K562 (cell line): ENCODE measurements around the gene TCEA3. TPM values are rescaled to one million over a fixed set of nuclear protein-coding genes. Genes with fewer than 3 reads are reported as not detected.

ENCODE experiments used
- CBX3 ChIP-seq, 2 experiments: IDR thresholded peaks; 1 replicate in 1 of 2; 2 replicates in 1 of 2; pipeline ENCODE4 v1.6.1; 2012; ENCODE audit warnings: inconsistent platforms in 2 of 2, low read length in 2 of 2, borderline replicate concordance in 1 of 2, control low read depth in 1 of 2
- CHD4 ChIP-seq: fragments of 200-600 bp; sonication (generic); IDR thresholded peaks from 3 replicates; pipeline ENCODE4 v1.6.1; 2012; ENCODE audit warnings: low read depth, mild to moderate bottlenecking, mixed read lengths, low read length, inconsistent platforms; ENCODE audit not compliant: insufficient read depth, insufficient replicate concordance, poor library complexity, severe bottlenecking
- EHMT2 ChIP-seq: fragments of 450-650 bp; IDR thresholded peaks from 2 replicates; pipeline ENCODE4 v1.6.1; 2018; ENCODE audit warnings: antibody characterized with exemption
- HDAC1 ChIP-seq, 2 experiments: fragments of 450-650 bp; IDR thresholded peaks; 2 replicates each; pipeline ENCODE4 v1.6.1; 2016 to 2017; ENCODE audit warnings: inconsistent platforms in 1 of 2, mild to moderate bottlenecking in 1 of 2, moderate library complexity in 1 of 2
- JUND ChIP-seq, 2 experiments: IDR thresholded peaks; 2 replicates in 1 of 2; 3 replicates in 1 of 2; pipeline ENCODE4 v1.6.1; 2011; ENCODE audit warnings: borderline replicate concordance in 2 of 2, low read depth in 2 of 2, low read length in 2 of 2, improper control_type of control experiment in 1 of 2, missing biosample characterization in 1 of 2, missing genetic modification characterization in 1 of 2, missing genetic modification reagents in 1 of 2
- NONO ChIP-seq, 2 experiments: fragments of 200-400 bp in 1 of 2; fragments of 450-650 bp in 1 of 2; formaldehyde crosslinking in 1 of 2; IDR thresholded peaks; 2 replicates each; pipeline ENCODE4 v1.6.1; 2017; ENCODE audit warnings: low read depth in 2 of 2, mild to moderate bottlenecking in 2 of 2, moderate library complexity in 2 of 2, low read length in 1 of 2
- SNRNP70 ChIP-seq: fragments of 200-400 bp; formaldehyde crosslinking; optimal IDR thresholded peaks from 2 replicates; pipeline ENCODE3; 2017; ENCODE audit warnings: low read depth, low read length
- TAF1 ChIP-seq: IDR thresholded peaks from 2 replicates; pipeline ENCODE4 v1.6.1; 2011; ENCODE audit warnings: mild to moderate bottlenecking, low read length, moderate library complexity; ENCODE audit not compliant: insufficient read depth, control insufficient read depth, severe bottlenecking; ENCODE audit errors: extremely low read depth
- TRIM24 ChIP-seq, 2 experiments: fragments of 450-650 bp; IDR thresholded peaks; 2 replicates each; pipeline ENCODE4 v1.6.1; 2016
- ZBTB17 ChIP-seq: fragments of 450-650 bp; formaldehyde crosslinking; IDR thresholded peaks from 2 replicates; pipeline ENCODE4 v1.4.0; 2020; ENCODE audit warnings: mild to moderate bottlenecking
- ZNF121 ChIP-seq: sonication (generic); formaldehyde crosslinking; conservative IDR thresholded peaks from 2 replicates; pipeline ENCODE4 v1.8.0; 2022; ENCODE audit warnings: missing genetic modification reagents
- ZNF436 ChIP-seq: fragments of 250-450, 450-650 bp; sonication (Bioruptor Pico); formaldehyde crosslinking; IDR thresholded peaks from 2 replicates; pipeline ENCODE4 v1.7.0; 2020; ENCODE audit warnings: mild to moderate bottlenecking
- polyA plus RNA-seq, 8 experiments: library from polyadenylated mRNA; depleted of rRNA in 4 of 8; stranded (reverse) in 5 of 8; unstranded in 3 of 8; fragments of >200 nt; fragmentation: Nextera tagmentation in 2 of 8; fragmentation: Illumina TruSeq in 1 of 8; extraction: Ambion mirVana in 2 of 8; extraction: Trizol in 1 of 8; gene quantifications; 2 replicates each; pipeline versions ENCODE4 v1.2.1 to v1.2.3, GENCODE V29; 2011 to 2014; ENCODE audit warnings: inconsistent platforms in 1 of 8, missing spikeins in 1 of 8
- total RNA-seq, 7 experiments: library from RNA; depleted of rRNA in 6 of 7; stranded (reverse); fragments of >200 nt in 6 of 7; fragmentation: Illumina TruSeq in 2 of 7; extraction: Trizol in 2 of 7; gene quantifications; 2 replicates each; pipeline versions ENCODE4 v1.2.1 to v1.2.3, GENCODE V29; 2011 to 2021; ENCODE audit warnings: low replicate concordance in 1 of 7
- TF ChIP-seq, protein P1 (sequence below), 2 experiments: fragments of 150-350 bp in 1 of 2; IDR thresholded peaks; 2 replicates each; pipeline ENCODE4 v1.6.1; 2012 to 2016; ENCODE audit warnings: low read depth in 2 of 2, low read length in 2 of 2, mild to moderate bottlenecking in 1 of 2, moderate library complexity in 1 of 2
- TF ChIP-seq, protein P2 (sequence below): fragments of 200-800 bp; sonication (Bioruptor generic); IDR thresholded peaks from 2 replicates; pipeline ENCODE4 v1.6.1; 2017; ENCODE audit warnings: missing genetic modification characterization, missing compliant biosample characterization
- TF ChIP-seq, protein P3 (sequence below): fragments of 150-350 bp; conservative IDR thresholded peaks from 2 replicates; pipeline ENCODE4 v1.6.1; 2014; ENCODE audit warnings: low read length
- TF ChIP-seq, protein P4 (sequence below): fragments of 200-800 bp; sonication (Bioruptor generic); IDR thresholded peaks from 2 replicates; pipeline ENCODE4 v1.6.1; 2017; ENCODE audit warnings: missing genetic modification characterization, missing compliant biosample characterization

Gene TCEA3
- total and polyA plus RNA-seq, 9 of the 15 experiments (the other 6 are each of a cell fraction or from before 2014, with no cell fraction given): 0.03 to 0.55 (median 0.36) TPM

DNA sequence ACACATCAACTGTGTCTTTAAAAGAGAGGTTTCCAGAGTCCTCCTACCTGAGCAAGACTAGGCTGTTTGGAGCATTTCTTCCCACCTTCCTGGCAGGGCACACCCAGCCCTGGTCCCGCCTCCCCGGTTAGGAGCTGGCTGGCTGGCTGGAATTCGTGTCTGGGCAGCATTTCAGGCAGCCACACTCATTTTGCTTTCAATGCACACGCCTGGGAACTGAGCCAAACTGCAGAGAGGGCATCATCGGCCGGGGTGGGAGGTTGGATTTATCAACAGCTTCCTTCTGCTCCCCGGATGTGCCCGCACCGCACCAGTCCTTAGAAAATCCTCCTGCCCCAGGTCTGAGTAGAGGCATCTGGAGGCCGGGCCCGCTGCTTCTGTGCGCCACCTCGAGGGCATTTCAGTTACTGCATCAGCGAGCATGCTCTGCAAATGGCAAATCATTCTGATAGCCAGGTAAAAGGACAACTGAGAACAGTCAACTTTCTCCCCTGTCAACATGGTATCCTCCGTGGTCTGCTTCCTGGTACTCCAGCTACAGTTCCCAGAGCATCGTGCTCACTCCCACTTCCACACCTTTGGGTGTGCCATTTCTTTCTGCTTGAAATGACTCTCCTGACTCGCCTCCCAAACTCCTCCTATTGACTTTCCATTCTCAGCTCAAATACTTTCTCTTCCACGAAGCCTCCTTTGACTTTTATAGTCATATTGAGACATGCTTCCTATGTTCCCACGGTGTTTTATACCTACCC lies 20.6 kb downstream of the TCEA3 start (continued):
- TF ChIP-seq, protein P1, sequence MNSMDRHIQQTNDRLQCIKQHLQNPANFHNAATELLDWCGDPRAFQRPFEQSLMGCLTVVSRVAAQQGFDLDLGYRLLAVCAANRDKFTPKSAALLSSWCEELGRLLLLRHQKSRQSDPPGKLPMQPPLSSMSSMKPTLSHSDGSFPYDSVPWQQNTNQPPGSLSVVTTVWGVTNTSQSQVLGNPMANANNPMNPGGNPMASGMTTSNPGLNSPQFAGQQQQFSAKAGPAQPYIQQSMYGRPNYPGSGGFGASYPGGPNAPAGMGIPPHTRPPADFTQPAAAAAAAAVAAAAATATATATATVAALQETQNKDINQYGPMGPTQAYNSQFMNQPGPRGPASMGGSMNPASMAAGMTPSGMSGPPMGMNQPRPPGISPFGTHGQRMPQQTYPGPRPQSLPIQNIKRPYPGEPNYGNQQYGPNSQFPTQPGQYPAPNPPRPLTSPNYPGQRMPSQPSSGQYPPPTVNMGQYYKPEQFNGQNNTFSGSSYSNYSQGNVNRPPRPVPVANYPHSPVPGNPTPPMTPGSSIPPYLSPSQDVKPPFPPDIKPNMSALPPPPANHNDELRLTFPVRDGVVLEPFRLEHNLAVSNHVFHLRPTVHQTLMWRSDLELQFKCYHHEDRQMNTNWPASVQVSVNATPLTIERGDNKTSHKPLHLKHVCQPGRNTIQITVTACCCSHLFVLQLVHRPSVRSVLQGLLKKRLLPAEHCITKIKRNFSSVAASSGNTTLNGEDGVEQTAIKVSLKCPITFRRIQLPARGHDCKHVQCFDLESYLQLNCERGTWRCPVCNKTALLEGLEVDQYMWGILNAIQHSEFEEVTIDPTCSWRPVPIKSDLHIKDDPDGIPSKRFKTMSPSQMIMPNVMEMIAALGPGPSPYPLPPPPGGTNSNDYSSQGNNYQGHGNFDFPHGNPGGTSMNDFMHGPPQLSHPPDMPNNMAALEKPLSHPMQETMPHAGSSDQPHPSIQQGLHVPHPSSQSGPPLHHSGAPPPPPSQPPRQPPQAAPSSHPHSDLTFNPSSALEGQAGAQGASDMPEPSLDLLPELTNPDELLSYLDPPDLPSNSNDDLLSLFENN (IDR thresholded peaks at IDR 0.05; ENCODE audit: low read depth in 2 of 2, low read length in 2 of 2): peak; percentile 17 to 76; a peak in 2 of 4 replicates
- TF ChIP-seq ZBTB17 (no peak), JUND (IDR thresholded peaks at IDR 0.05; ENCODE audit: borderline replicate concordance, low read depth, low read length) (peak; percentile 65; the same call in 1 of the 2 replicates), JUND (tag; IDR thresholded peaks at IDR 0.05; ENCODE audit: borderline replicate concordance, low read depth, low read length) (peak; percentile 31; the same call in 1 of the 3 replicates), EHMT2 (peak; percentile 61), CHD4 (no peak), ZNF436 (no peak), NONO (IDR thresholded peaks at IDR 0.05; ENCODE audit: low read depth in 2 of 2, low read length in 1 of 2) (no peak), SNRNP70 (no peak), CBX3 (IDR thresholded peaks at IDR 0.05; ENCODE audit: borderline replicate concordance in 1 of 2, low read length in 2 of 2) (no peak), ZNF121 (CRISPR knock-in tag) (no peak), TAF1 (peak; percentile 26), HDAC1 (IDR thresholded peaks at IDR 0.05) (no peak; a peak in 1 of 4 replicates), TRIM24 (IDR thresholded peaks at IDR 0.05) (no peak; a peak in 1 of 4 replicates)
- TF ChIP-seq, protein P2, sequence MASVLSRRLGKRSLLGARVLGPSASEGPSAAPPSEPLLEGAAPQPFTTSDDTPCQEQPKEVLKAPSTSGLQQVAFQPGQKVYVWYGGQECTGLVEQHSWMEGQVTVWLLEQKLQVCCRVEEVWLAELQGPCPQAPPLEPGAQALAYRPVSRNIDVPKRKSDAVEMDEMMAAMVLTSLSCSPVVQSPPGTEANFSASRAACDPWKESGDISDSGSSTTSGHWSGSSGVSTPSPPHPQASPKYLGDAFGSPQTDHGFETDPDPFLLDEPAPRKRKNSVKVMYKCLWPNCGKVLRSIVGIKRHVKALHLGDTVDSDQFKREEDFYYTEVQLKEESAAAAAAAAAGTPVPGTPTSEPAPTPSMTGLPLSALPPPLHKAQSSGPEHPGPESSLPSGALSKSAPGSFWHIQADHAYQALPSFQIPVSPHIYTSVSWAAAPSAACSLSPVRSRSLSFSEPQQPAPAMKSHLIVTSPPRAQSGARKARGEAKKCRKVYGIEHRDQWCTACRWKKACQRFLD (CRISPR knock-in tag): no peak
- TF ChIP-seq, protein P3, sequence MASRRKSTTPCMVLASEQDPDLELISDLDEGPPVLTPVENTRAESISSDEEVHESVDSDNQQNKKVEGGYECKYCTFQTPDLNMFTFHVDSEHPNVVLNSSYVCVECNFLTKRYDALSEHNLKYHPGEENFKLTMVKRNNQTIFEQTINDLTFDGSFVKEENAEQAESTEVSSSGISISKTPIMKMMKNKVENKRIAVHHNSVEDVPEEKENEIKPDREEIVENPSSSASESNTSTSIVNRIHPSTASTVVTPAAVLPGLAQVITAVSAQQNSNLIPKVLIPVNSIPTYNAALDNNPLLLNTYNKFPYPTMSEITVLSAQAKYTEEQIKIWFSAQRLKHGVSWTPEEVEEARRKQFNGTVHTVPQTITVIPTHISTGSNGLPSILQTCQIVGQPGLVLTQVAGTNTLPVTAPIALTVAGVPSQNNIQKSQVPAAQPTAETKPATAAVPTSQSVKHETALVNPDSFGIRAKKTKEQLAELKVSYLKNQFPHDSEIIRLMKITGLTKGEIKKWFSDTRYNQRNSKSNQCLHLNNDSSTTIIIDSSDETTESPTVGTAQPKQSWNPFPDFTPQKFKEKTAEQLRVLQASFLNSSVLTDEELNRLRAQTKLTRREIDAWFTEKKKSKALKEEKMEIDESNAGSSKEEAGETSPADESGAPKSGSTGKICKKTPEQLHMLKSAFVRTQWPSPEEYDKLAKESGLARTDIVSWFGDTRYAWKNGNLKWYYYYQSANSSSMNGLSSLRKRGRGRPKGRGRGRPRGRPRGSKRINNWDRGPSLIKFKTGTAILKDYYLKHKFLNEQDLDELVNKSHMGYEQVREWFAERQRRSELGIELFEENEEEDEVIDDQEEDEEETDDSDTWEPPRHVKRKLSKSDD: 0 out of 2 replicates have a peak, but pooled peaks have one; percentile 64
- TF ChIP-seq, protein P4, sequence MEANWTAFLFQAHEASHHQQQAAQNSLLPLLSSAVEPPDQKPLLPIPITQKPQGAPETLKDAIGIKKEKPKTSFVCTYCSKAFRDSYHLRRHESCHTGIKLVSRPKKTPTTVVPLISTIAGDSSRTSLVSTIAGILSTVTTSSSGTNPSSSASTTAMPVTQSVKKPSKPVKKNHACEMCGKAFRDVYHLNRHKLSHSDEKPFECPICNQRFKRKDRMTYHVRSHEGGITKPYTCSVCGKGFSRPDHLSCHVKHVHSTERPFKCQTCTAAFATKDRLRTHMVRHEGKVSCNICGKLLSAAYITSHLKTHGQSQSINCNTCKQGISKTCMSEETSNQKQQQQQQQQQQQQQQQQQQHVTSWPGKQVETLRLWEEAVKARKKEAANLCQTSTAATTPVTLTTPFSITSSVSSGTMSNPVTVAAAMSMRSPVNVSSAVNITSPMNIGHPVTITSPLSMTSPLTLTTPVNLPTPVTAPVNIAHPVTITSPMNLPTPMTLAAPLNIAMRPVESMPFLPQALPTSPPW (CRISPR knock-in tag): peak; percentile 60
